HepG2 (cell line): ENCODE results near the gene NDUFAF8. TPM values are rescaled to one million over a fixed set of nuclear protein-coding genes. Genes with fewer than 3 reads are reported as not detected.
A peak's percentile ranks its signal among the peaks of the same experiment; 100 is the strongest.

Experiments used
- FOXK2 ChIP-seq: fragments of 450-650 bp; IDR thresholded peaks from 2 replicates; pipeline ENCODE4 v1.6.1; 2016
- MAZ ChIP-seq, 2 experiments: sonication (generic) in 1 of 2; formaldehyde crosslinking in 1 of 2; IDR thresholded peaks; 2 replicates each; pipeline versions ENCODE4 v1.5.0 to v1.6.1; 2012 to 2020; ENCODE audit warnings: low read depth in 2 of 2, mild to moderate bottlenecking in 2 of 2, borderline replicate concordance in 1 of 2, improper control_type of control experiment in 1 of 2, low read length in 1 of 2, missing genetic modification reagents in 1 of 2, moderate library complexity in 1 of 2
- RXRA ChIP-seq: sonication (generic); formaldehyde crosslinking; IDR thresholded peaks from 2 replicates; pipeline ENCODE4 v1.5.1; 2020; ENCODE audit warnings: missing genetic modification reagents
- ZBTB20 ChIP-seq: sonication (generic); formaldehyde crosslinking; IDR thresholded peaks from 2 replicates; pipeline ENCODE4 v1.8.1; 2023; ENCODE audit warnings: missing genetic modification reagents, low read depth, mild to moderate bottlenecking, borderline replicate concordance
- ZKSCAN5 ChIP-seq: sonication (generic); formaldehyde crosslinking; IDR thresholded peaks from 2 replicates; pipeline ENCODE4 v1.5.1; 2020; ENCODE audit warnings: mild to moderate bottlenecking, missing genetic modification reagents
- ZNF138 ChIP-seq: sonication (generic); formaldehyde crosslinking; IDR thresholded peaks from 2 replicates; pipeline ENCODE4 v1.5.0; 2020; ENCODE audit warnings: mild to moderate bottlenecking, low read depth, missing genetic modification reagents
- ZNF251 ChIP-seq: sonication (generic); formaldehyde crosslinking; IDR thresholded peaks from 2 replicates; pipeline ENCODE4 v1.9.0; 2021; ENCODE audit warnings: mild to moderate bottlenecking, missing genetic modification reagents
- ZNF253 ChIP-seq: sonication (generic); formaldehyde crosslinking; IDR thresholded peaks from 2 replicates; pipeline ENCODE4 v1.8.0; 2022; ENCODE audit warnings: mild to moderate bottlenecking, missing genetic modification reagents, borderline replicate concordance
- ZNF790 ChIP-seq: sonication (generic); formaldehyde crosslinking; IDR thresholded peaks from 2 replicates; pipeline ENCODE4 v1.8.0; 2022; ENCODE audit warnings: missing genetic modification reagents, mild to moderate bottlenecking, borderline replicate concordance
- polyA plus RNA-seq, 8 experiments: library from polyadenylated mRNA; depleted of rRNA in 3 of 8; stranded (reverse) in 7 of 8; unstranded in 1 of 8; fragments of >200 nt; fragmentation: Illumina TruSeq in 4 of 8; extraction: Trizol in 4 of 8; gene quantifications; 2 replicates each; pipeline versions ENCODE4 v1.2.1 to v1.2.3, GENCODE V29; 2011 to 2016; ENCODE audit warnings: low read depth in 4 of 8, missing spikeins in 1 of 8, mixed read lengths in 1 of 8; ENCODE audit not compliant: insufficient read depth in 1 of 8
- total RNA-seq, 5 experiments: library from RNA; depleted of rRNA; stranded (reverse); fragments of >200 nt; fragmentation: Illumina TruSeq; extraction: Trizol; gene quantifications; 2 replicates each; pipeline ENCODE4 v1.2.3, GENCODE V29; 2016; ENCODE audit warnings: low read depth in 1 of 5
- TF ChIP-seq, protein P1 (sequence below): sonication (generic); formaldehyde crosslinking; IDR thresholded peaks from 2 replicates; pipeline ENCODE4 v1.4.0; 2020; ENCODE audit warnings: missing genetic modification reagents
- TF ChIP-seq, protein P2 (sequence below): sonication (generic); formaldehyde crosslinking; IDR thresholded peaks from 2 replicates; pipeline ENCODE4 v1.9.0; 2022; ENCODE audit warnings: missing genetic modification reagents, mild to moderate bottlenecking, borderline replicate concordance
- TF ChIP-seq, protein P3 (sequence below): sonication (generic); formaldehyde crosslinking; IDR thresholded peaks from 2 replicates; pipeline ENCODE4 v1.4.0; 2020; ENCODE audit warnings: missing genetic modification reagents

Gene NDUFAF8
- total and polyA plus RNA-seq, 2 of the 13 experiments (the other 11 are each of a cell fraction or from before 2014, with no cell fraction given) = 75.6 to 233 TPM

- TF ChIP-seq, protein P1, sequence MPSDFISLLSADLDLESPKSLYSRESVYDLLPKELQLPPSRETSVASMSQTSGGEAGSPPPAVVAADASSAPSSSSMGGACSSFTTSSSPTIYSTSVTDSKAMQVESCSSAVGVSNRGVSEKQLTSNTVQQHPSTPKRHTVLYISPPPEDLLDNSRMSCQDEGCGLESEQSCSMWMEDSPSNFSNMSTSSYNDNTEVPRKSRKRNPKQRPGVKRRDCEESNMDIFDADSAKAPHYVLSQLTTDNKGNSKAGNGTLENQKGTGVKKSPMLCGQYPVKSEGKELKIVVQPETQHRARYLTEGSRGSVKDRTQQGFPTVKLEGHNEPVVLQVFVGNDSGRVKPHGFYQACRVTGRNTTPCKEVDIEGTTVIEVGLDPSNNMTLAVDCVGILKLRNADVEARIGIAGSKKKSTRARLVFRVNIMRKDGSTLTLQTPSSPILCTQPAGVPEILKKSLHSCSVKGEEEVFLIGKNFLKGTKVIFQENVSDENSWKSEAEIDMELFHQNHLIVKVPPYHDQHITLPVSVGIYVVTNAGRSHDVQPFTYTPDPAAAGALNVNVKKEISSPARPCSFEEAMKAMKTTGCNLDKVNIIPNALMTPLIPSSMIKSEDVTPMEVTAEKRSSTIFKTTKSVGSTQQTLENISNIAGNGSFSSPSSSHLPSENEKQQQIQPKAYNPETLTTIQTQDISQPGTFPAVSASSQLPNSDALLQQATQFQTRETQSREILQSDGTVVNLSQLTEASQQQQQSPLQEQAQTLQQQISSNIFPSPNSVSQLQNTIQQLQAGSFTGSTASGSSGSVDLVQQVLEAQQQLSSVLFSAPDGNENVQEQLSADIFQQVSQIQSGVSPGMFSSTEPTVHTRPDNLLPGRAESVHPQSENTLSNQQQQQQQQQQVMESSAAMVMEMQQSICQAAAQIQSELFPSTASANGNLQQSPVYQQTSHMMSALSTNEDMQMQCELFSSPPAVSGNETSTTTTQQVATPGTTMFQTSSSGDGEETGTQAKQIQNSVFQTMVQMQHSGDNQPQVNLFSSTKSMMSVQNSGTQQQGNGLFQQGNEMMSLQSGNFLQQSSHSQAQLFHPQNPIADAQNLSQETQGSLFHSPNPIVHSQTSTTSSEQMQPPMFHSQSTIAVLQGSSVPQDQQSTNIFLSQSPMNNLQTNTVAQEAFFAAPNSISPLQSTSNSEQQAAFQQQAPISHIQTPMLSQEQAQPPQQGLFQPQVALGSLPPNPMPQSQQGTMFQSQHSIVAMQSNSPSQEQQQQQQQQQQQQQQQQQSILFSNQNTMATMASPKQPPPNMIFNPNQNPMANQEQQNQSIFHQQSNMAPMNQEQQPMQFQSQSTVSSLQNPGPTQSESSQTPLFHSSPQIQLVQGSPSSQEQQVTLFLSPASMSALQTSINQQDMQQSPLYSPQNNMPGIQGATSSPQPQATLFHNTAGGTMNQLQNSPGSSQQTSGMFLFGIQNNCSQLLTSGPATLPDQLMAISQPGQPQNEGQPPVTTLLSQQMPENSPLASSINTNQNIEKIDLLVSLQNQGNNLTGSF (CRISPR knock-in tag) = no peak; the same call in 1 of the 2 replicates
- TF ChIP-seq, protein P2, sequence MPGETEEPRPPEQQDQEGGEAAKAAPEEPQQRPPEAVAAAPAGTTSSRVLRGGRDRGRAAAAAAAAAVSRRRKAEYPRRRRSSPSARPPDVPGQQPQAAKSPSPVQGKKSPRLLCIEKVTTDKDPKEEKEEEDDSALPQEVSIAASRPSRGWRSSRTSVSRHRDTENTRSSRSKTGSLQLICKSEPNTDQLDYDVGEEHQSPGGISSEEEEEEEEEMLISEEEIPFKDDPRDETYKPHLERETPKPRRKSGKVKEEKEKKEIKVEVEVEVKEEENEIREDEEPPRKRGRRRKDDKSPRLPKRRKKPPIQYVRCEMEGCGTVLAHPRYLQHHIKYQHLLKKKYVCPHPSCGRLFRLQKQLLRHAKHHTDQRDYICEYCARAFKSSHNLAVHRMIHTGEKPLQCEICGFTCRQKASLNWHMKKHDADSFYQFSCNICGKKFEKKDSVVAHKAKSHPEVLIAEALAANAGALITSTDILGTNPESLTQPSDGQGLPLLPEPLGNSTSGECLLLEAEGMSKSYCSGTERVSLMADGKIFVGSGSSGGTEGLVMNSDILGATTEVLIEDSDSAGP (CRISPR knock-in tag) = no peak
- TF ChIP-seq ZNF253 (CRISPR knock-in tag) = peak; percentile 47; the same call in 1 of the 2 replicates
- TF ChIP-seq FOXK2 = no peak
- TF ChIP-seq ZNF251 (CRISPR knock-in tag) = 0 out of 2 replicates have a peak, but pooled peaks have one; percentile 46
- TF ChIP-seq ZKSCAN5 (CRISPR knock-in tag) = no peak
- no peak for TF ChIP-seq ZNF790 (CRISPR knock-in tag)
- TF ChIP-seq ZBTB20 (CRISPR knock-in tag) = 0 out of 2 replicates have a peak, but pooled peaks have one; percentile 3
- 0 out of 2 replicates have a peak, but pooled peaks have one; percentile 79 for TF ChIP-seq ZNF138 (CRISPR knock-in tag)
- no peak for TF ChIP-seq MAZ (IDR thresholded peaks at IDR 0.05; ENCODE audit: borderline replicate concordance, low read depth, low read length)
- TF ChIP-seq MAZ (CRISPR knock-in tag; IDR thresholded peaks at IDR 0.05; ENCODE audit: low read depth) = peak; percentile 9; the same call in 1 of the 2 replicates
- TF ChIP-seq, protein P3, sequence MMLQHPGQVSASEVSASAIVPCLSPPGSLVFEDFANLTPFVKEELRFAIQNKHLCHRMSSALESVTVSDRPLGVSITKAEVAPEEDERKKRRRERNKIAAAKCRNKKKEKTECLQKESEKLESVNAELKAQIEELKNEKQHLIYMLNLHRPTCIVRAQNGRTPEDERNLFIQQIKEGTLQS (CRISPR knock-in tag) = 0 out of 2 replicates have a peak, but pooled peaks have one; percentile 24
- 0 out of 2 replicates have a peak, but pooled peaks have one; percentile 11 for TF ChIP-seq RXRA (CRISPR knock-in tag)
Observed at GRCh38 chr17:81238490-81238814, 666 bp upstream of the NDUFAF8 start (continued).
